Retina (tissue), 1 donor: ENCODE measurements around the gene TBC1D1.
A peak's percentile ranks its signal among the peaks of the same experiment; 100 is the strongest.

Source experiments
- DNase-seq: peaks from one replicate; pipeline ENCODE4 v3.0.0-alpha.2; 2016

The TBC1D1 gene

DNA sequence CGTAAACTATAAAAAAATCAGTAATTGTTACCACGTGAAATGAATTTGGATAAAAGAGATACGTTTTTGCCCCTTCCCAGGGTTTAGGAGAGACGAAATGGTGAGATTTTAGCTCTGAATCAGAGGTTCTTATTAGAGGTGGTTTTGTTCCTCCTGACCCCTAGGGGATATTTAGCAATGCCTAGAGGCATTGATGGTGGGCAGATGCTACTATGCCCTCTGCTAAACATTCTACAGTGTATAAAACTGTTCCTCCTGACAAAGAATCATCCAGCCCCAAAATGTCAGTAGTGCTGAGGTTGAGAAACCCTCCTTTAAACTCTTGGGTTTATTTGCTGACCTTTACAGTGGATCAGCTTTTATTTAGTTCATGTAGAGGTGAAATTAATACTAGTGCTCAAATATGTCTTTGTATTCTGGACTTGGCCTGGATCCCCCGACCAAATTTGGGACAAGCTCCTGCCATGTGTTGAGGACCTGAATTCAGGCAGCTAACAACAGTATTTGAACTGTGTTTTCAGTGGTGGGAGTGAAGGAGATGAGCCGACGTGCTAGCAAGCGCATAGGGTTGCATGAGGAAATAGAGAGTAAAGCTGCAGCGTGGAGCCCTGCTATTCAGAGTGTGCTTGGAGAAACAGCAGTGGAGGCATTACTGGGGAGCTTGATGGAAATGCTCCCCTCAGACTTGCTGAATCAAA, 195.4 kb downstream of the TBC1D1 start:
- no peak for DNase-seq

DNA sequence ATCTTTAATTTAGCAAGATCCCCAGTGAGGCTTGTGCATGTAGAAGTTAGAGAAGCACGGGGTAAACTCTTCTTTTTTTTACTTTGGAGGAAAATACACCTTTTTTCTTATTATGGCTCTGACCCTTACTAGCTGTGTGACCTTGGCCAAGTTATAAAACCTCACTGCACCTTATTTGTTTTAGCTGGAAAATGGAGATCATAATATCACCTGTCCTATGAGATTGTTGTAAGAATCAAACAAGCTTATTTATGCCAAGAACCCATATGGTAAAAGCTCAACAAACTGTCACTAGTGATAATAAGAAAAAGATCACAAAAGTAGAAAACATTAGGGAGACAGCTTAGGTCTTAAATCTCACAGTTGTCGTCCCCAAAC, 196.0 kb downstream of the TBC1D1 start:
- no peak for DNase-seq

DNA sequence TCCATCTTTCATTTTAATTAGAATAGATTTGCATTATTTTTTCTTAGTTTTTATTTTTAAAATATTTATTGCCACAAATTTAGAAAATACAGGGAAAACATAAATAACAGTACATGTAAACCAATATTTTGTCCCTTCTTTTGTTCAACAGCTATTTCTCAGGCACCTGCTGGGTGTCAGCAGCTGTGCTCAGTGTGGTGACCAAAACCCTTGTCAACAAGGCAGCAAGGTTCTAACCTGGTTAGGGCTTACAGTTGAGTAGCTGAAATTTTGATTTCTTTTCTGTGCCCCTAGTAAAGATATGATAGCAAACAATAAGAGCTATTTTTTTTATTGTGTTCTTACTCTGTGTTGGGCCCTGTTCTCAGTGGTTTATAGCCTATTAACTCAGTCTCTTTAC, 197.4 kb downstream of the TBC1D1 start:
- no peak for DNase-seq

DNA sequence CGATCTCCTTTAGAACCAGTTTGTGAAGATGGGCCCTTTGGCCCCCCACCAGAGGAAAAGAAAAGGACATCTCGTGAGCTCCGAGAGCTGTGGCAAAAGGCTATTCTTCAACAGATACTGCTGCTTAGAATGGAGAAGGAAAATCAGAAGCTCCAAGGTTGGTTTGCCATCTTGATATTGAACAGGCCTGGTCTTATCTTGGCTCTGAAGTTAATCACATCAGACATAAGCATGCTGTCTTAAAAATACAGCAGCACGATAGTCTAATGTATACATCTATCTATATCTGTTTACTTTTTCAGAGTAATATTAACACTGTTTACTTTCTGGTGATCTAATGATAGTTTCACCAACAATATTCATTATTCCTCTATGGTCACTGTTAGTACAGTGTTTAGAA, 199.1 kb downstream of the TBC1D1 start:
- DNase-seq, result no peak

DNA sequence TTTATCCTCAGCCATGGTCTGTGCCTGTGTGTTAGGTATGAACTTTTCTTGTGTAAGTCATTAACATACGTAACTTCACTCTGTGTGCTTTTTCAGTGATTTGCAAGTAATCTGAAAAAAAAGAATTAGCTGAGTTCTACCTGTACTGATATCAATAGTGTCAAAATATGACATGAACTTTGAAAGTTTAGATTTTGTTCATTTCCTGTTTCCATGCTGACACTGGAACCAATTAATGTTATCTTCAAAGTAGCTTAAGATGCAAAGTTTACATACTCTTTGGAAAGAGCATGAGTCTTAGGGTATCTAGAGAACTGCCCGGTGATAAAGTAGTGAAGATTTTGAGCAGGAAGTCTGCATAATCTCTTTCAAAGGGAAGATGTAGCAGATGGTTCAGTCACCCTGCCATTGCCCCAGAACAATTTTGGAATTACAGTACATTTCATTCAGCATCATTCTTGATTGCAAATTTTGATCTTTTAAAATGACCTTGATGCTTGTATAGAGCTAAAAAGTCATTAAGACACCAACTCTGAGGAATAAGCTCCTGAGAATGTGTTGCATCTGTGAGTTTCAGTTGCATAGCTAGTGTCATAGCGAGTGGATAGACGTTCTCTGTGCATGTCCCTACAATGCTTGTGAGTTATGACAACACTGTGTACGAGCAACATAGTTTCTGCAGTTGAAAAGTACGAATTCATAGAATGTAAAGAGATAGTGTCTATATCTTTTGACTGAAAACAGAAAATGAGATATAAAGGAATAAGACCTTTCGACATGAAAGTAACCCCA, 199.8 kb downstream of the TBC1D1 start:
- no peak for DNase-seq

DNA sequence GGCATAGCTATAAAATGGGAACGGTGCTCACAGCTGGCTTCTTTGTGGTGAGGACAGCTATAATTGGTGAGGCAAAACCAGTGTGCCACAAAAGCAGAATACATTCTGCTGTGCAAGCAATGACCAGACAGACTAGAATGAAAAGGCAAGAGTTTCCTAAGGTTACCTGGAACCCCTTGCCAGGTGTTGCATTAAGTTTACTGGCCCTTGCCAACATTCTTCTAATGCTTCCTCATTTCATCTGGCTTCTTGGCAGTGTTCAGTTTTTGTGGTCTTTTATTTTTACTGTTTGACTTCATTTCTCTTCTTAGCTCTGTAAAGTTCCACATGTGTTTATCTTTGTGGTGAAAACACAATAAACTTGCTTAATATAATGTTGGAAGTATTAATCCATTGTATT, 200.8 kb downstream of the TBC1D1 start:
- DNase-seq, result no peak

DNA sequence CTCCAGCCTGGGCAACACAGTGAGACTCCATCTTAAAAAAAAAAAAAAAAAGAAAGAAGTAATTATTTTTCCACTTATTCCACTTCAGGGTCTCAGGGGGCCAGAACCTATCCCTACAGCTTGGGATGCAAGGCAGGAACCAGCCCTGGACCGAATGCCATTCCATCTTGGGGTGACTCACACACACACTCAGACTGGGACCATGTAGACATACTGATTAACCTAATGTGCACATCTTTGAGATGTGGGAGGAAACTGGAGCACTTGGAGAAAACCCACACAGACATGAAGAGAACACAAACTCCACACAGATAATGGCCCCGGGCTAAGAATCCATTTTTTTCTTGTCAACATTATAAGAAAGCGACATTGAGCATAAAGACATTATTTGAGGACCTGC, 201.8 kb downstream of the TBC1D1 start:
- DNase-seq, result no peak

DNA sequence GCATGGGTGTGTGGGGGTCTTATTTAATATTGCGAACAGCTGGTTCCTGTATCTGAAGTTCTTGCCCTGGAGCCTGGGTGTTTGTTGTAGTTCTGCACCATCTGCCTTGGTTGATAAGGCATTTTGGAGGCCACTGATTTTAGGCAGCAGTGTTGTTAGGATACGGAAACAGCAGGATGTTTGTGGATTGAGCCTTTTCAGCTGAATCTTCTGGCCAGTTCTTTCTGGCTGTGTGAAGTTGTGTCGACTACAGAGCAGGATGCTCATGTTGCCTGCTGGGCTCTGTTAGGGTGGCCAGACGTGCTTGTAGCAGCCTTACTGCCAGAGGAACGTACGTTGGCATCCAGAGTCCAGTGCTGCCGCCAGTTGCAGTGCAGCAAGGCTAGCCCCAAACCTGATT, 203.5 kb downstream of the TBC1D1 start:
- DNase-seq, result no peak

DNA sequence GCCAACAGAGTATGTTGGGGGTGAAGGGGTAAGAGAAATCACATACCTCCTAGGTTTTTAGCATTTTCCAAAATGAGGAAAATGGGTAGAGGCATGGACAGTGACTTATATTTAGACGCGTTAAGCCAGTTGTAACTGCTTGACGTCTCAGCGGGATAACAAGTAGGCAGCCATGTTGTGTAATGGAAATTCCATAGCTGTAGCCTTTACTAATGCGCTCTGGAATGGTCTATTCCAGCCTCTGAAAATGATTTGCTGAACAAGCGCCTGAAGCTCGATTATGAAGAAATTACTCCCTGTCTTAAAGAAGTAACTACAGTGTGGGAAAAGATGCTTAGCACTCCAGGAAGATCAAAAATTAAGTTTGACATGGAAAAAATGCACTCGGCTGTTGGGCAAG, 204.8 kb downstream of the TBC1D1 start:
- DNase-seq, result no peak

DNA sequence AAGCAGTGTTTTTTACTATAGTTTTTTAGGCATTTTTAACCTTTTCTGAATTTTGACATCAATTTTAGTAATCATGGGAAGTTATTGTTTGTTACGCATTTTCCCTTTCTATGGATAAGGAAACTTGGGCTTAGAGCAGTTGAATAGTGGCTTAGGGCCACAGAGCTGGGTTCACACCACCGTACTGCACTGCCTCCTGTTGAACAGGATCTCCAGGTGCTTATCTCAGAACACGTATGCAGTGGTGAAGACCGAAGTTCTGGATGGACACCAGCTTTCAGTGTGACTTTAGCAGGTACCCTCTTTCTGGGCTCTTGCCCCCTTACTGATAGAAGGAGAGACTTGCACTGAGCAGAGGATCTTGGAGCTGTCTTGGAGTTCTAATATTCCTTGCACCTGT, 206.9 kb downstream of the TBC1D1 start:
- no peak for DNase-seq

DNA sequence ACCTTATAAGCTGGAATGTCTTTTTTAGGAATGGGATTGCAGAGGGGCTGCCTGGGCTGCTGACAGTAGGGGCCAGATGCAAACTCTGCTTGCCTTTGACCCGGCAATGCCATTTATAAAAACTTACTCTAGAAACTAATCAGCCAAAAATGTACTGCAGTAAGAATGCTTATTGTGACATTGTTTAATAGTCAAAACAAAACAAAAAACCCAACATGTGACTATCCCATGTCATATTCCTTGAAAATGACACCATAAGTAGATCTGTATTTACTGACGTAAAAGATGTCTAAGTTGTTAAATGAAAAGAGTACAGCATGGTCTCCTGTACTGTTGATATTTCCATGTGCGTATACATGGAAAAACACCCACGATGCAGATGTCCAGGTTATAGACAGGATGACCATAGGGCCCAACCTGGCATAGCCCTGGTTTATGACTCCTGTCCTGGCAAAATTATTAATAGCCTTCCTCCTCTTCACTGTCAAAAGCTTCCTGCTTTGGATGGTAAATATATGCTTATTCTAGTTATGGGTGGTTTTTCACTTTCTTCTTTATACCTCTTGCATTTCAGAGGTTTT, 208.2 kb downstream of the TBC1D1 start:
- DNase-seq, result no peak

DNA sequence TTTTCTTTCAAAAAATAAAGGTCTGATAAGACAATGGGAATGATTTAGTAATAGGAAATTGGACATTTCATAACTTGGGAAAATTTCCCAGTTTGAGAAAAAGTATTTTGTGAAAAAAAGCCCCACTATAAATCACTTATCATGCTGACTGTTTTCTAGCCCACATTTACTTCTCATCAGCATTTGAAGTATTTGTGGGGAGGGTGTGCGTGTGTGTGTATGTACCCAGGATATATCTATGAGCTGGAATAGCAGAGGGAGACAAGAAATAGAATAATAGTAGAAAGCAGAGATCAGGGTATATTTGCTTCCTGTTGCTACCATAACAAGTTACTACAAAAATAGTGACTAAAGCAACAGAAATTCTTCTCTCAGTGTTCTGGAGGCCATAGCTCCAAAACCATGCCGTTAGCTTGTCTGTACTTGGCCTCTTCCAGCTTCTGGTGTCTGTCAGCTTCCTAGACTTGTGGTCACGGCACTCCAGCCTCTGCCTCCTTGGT, 209.1 kb downstream of the TBC1D1 start:
- no peak for DNase-seq

DNA sequence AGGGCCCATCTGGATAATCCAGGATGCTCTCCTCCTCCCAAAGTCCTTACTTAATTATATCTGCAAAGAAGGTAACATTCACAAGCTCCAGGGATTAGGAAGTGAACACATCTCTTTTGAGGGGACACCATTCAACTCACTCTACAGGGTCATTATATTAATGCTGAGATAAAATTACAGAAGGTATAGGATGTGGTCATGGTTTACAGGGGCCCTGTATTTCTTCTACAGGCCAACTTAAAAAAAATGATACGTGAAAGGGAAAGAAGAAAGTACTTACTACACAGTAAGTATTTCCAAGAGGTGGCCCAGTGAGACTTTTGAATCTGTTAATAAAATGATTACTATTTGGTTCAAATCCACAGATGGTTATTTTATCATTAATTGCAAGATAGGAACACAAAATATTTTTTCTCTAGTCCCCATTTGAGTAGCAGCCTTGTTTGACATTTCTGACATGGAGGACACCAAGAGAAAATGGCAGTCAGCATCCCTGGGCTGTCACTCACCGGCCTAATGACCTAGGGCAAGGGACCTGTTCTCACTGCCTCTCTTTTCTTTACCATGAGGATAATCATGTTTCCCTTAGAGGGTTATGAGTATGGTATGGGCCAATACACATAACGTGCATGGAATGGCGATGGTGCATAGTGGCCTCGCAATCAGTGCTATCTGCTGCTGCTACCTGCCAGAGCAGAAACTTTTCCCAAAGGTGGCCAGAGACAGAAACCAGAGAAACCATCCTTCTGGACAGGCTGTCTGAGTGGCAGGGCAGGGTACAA, 209.8 kb downstream of the TBC1D1 start:
- no peak for DNase-seq

DNA sequence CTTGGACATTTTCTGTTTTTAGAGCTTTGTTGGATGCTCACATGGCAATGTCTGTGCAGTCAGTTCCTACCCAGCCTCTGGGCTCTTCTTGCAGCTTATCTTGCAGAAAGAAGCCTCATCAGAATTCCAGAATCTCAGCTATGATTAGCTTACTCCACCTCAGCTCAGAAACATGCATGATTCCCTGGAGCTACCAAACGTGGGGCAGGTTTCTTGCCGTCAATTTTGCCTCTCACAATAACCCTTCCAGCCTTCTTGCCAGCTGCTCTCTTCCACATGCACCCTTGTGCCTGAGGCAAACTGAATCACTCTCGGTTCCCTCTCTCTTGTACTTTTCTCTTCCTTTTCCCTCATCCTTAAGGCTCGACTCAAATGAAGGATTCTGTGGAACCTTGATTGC, 210.7 kb downstream of the TBC1D1 start:
- no peak for DNase-seq

DNA sequence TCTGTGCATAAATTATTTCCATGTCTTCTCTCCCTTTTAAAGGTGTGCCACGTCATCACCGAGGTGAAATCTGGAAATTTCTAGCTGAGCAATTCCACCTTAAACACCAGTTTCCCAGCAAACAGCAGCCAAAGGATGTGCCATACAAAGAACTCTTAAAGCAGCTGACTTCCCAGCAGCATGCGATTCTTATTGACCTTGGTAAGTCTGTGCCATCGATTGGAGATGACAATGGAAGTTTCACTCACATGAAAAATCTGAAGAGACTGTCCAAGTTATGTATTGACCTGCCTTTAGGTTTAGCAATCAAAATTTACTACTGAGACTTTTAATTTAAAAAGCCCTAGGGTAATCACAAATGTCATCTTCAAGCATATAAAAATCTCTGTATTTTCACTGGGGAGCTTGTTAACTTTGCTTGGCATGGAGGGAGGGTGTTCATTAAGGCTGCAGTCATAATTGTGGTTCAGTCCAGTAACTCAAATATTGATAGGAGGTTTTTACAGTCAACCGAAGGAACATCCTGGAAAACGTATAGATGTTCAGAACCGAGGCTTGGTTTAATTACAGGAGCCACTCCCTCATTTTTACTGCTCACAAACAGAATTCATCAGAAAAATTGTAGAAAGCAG, 212.2 kb downstream of the TBC1D1 start:
- DNase-seq, result no peak

DNA sequence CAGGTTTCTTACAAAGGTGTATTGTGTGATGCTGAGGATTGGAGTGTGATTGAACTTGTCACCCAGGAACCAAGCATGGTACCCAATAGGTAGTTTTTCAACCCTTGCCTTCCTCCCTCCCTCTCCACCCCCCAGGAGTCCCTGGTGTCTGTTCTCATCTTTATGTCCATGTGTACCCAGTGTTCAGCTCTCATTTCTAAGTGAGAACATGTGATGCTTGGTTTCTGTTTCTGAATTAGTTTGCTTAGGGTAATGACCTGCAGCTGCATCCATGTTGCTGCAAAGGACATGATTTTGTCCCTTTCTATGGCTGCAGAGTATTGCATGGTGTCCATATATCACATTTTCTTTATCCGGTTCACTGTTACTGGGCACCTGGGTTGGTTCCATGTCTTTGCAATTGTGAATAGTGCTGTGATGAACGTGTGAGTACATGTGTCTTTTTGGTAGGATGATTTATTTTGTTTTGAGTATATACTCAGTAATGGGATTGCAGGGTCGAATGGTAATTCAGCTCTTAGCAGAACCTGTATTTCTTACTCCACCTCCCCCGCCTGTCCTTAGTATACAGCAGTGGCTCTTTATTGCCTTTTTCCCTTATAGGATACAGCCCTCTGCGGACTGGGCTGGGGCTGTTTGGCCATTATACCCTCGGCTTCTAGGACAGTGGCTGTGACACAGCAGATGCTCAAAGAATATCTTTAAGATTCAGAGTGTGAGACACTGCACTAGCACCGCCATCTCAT, 214.8 kb downstream of the TBC1D1 start:
- DNase-seq, result no peak

DNA sequence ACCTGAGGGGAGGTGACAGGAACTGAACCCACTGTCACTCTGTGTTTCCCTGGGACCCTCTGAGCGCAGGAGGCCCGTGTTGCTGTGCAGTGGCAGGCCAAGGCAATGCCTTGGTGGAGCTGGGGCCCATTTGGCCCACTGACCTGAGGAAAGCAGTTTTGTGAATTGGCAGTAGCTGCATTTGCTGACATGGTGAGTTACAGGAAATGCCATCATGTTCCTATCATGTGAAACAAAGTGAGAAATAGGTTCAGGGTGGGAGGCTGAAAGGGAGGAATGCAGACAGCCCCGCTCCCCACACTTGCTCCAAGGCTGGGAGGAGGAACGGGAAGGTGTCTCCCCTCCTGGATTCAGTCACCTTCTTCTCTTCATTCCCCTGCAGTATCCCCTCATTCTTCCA, 215.4 kb downstream of the TBC1D1 start:
- no peak for DNase-seq

DNA sequence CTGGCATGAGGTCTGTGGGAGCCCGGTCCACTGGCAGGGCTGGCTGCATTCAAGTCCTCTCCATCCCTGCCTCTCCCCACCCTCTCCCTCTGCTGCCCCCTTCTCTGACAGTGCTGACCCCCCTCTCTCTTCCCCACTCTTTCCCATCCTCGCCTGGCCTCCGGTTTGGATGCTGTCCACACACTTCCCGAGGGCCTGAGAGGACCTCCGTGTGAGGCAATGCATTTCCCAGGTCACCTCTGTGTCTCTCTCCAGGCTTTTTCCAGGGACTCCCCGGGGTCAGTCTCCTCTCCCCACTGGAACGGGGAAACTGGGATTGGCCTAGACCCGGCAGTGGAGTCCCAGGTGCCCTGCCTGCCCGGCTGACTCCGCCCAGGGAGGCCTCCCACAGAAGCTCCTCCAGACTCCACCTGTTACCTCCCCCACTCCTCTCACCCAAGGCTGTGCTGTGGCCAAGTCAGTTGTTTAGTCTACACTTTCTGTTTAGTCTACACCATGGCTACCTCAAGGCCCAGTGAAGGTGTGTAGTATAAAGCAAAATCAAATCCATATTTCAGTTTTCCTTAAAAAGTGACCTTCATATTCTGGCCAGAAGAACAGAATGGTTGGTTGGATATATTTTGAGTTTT, 216.1 kb downstream of the TBC1D1 start:
- no peak for DNase-seq

DNA sequence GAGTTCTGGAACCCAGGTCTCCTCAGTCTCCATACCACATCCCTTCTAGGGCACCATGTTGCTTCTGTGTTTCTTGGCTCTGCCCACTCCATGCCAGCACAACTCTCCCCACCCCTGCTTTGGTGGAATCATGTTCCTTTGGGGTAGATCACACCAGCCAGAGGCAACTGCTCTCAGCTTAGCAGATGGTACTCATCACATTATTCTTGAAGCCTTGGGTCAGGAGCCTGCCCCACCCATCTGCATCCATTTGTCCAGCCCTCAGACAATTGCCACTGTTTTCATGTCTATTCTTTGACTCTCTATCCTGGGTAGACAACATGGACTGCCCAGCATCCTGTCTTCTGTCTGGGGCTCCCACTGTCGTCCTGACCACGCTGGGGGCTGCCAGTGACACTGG, 216.9 kb downstream of the TBC1D1 start:
- DNase-seq, result no peak

DNA sequence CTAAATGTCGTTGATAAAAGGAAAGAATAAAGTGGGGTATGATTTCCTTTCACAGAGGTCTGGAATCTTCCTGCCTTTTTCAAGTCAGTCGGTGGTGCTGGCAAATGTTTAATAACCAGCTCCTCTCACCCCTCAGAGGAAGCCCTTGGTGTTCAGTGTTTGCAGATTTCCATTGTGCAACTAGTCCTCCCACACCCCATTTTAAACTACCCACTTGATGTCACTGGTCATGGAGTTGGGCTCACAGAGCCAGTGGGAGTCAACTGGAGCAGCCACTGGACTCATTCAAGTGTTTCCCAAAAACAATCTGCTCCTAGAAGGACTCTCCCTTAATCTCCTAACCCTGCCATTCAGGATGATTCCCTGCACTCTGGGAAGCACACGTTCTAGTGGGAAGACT, 218.5 kb downstream of the TBC1D1 start:
- no peak for DNase-seq

DNA sequence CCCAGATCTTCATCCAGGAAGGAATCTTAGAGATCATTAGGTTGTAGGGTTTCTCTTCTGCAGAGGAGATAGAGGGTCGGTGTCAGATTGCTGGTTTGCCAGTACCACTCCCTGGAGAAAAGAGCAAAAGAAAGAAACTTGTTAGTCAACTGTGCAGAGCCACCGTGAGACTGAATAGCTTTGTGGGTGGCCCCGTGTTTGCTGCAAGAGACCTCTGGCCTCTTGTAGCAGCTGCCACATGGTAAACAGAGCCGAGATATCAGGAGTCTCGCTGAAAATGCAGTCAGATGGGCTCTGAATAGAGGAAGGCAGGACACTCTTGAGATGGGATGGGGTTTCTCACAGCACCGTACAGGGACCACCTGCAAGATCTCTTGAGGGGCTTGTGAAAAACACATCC, 219.0 kb downstream of the TBC1D1 start:
- peak; percentile 64 for DNase-seq

DNA sequence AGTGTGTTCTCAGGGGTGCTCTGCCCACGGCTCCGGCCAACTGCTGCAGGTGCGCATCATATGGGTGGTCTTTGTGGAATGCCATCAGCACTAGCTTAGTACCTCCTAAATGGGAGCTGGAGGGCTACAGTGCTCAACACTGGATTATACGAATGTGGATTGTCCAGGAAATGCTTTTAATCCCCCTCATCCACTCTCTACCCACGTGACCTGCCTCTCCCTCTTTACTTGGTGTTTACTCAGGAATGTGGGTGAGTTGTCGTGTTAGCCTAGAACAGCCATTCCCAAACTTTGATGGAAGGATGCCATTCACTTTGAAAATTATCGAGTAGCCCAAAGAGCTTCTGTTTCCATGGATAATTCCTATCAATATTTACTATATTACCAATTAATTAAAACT, 220.1 kb downstream of the TBC1D1 start:
- DNase-seq, result no peak
